A673 (cell line): ENCODE results near the gene GMPR.

Experiments
- EZH2 ChIP-seq: fragments of 200-600 bp; sonication (generic); IDR thresholded peaks from 2 replicates; pipeline ENCODE4 v1.6.1; 2017; ENCODE audit warnings: borderline replicate concordance, low read depth, mild to moderate bottlenecking, mixed read lengths, antibody characterized with exemption, low read length; ENCODE audit not compliant: poor library complexity, severe bottlenecking
- TF ChIP-seq, protein P1 (sequence below): fragments of 300-800, 200-600 bp; sonication (generic); conservative IDR thresholded peaks from 2 replicates; pipeline ENCODE4 v1.5.1; 2017; ENCODE audit warnings: low read depth, mild to moderate bottlenecking, antibody characterized with exemption, low read length, moderate library complexity, mixed read lengths

DNA sequence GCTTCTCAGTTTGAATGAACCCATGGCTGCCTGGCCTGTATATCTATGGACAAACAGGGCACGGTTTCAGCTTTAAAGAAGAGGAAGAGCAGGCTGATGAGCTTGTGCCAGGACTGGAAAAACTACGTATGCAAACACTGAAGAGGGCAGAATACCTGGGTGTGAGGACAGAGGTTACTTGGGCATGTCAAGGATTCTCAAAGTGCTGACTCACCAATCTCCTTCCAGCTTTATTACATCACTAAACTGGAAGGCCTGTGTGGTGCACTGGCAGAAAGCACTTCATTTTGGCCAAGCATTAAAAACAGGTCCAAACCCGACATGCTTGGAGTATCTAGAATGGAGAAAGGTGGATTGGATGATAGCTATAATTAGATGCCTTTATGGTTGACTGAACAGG, 95.2 kb downstream of the GMPR start:
- TF ChIP-seq, protein P1, sequence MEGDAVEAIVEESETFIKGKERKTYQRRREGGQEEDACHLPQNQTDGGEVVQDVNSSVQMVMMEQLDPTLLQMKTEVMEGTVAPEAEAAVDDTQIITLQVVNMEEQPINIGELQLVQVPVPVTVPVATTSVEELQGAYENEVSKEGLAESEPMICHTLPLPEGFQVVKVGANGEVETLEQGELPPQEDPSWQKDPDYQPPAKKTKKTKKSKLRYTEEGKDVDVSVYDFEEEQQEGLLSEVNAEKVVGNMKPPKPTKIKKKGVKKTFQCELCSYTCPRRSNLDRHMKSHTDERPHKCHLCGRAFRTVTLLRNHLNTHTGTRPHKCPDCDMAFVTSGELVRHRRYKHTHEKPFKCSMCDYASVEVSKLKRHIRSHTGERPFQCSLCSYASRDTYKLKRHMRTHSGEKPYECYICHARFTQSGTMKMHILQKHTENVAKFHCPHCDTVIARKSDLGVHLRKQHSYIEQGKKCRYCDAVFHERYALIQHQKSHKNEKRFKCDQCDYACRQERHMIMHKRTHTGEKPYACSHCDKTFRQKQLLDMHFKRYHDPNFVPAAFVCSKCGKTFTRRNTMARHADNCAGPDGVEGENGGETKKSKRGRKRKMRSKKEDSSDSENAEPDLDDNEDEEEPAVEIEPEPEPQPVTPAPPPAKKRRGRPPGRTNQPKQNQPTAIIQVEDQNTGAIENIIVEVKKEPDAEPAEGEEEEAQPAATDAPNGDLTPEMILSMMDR: no peak
- no peak for TF ChIP-seq EZH2
